ENCODE results near the gene ZNF507.

The ZNF507 gene

DNA sequence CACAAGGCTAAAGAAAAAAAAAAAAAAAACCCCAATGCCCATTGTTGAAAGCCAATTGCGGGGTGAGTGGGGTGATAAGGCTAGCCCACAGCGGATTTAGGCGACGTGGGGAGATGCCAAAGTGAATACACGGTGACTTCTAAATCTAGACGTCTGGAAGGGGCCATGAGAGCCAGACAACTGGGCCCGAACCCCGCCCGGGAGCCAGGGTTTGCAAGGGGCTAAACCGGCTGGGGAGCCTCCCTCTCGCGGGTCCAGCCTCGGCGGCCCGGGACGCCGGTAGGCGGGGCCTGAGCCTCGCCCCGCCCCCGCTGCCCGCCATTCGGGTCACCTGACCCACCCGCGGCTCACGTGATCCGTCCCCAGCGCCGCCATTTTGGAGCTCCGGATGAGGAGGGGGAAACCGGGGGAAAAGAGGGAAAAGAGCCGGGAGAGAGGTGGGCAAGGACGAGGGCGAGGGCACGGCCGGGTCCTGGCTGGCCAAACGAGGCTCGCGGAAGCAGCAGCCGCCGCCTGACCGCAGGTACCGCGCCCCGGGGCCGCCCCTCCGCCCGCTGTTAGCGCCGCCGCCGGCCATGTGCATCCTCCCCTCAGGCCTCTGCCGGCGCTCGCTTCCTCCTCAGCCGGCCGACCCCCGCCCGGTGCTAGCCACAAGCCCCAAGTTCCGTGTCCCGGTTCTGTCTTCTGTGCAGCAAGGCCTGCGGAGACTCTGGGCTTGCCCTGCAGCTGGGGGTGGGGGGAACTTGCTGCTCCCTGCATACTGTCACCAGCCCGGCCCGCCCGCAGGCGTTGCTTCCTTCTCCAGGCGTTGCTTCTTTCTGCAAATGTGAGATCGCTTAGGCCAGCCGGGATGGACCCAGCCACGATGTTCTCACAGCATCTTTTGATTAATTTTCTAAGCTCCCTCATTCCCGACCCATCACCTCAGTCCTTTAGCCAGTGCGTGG, at the start of gene ZNF507:
ZNF507 (plus strand) TSS at position 350 of the 947 bp plus-strand sequence. CDS start 7,221 bp downstream, outside the sequence.
- Histone ChIP-seq H3K9me3 (no peaks in the 10 kb centered on the region), H3K27ac (peak within 1 kb of the TSS; percentile 75 to 92), H3K4me1 (peaks cover 0 to 43% (median 22%) of the 10 kb centered on the region in 4 donors), H3K27me3 (no peaks in the 10 kb centered on the region), H3K36me3 (peaks cover 0 to 9% (median 8%) of the 10 kb centered on the region in 3 donors), H3K4me3 (peak within 1 kb of the TSS; percentile 96 to 97)
- intact Hi-C loops (cut with DNase I; ENCODE audit: low total_unique reads), result loop anchor here (10.0 kb wide), 1 partner anchor 329 kb away; the partner anchor contains the start of genes ANKRD27 and RGS9BP
- peak; percentile 72 to 85 for DNase-seq
- TF ChIP-seq, protein P1, sequence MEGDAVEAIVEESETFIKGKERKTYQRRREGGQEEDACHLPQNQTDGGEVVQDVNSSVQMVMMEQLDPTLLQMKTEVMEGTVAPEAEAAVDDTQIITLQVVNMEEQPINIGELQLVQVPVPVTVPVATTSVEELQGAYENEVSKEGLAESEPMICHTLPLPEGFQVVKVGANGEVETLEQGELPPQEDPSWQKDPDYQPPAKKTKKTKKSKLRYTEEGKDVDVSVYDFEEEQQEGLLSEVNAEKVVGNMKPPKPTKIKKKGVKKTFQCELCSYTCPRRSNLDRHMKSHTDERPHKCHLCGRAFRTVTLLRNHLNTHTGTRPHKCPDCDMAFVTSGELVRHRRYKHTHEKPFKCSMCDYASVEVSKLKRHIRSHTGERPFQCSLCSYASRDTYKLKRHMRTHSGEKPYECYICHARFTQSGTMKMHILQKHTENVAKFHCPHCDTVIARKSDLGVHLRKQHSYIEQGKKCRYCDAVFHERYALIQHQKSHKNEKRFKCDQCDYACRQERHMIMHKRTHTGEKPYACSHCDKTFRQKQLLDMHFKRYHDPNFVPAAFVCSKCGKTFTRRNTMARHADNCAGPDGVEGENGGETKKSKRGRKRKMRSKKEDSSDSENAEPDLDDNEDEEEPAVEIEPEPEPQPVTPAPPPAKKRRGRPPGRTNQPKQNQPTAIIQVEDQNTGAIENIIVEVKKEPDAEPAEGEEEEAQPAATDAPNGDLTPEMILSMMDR (IDR thresholded peaks at IDR 0.05), result no peak

DNA sequence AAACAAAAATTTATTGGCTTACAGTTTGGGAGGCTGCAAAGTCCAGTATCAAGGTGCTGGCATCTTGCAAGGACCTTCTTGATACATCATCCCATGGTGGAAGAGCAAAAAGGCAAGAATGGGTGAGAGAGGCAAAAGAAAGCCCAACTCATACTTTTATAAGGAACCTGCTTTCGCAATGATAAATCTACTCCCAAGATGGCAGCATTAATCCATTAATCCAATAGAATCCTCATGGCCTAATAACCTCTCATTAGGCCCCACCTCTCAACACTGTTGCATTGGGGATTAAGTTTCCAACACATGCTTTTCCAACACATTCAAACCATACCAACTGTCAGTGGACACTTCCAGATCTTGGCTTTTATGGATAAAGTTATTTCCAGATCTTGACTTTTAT, 48.7 kb upstream of the ZNF507 start:
- TF ChIP-seq, protein P1 (IDR thresholded peaks at IDR 0.05), result no peak
- Histone ChIP-seq H3K4me1 (no peaks in the 10 kb centered on the region), H3K9me3 (peaks cover 0 to 7% (median 0%) of the 10 kb centered on the region in 3 donors), H3K4me3 (no peak overlapping the region), H3K27me3 (no peaks in the 10 kb centered on the region), H3K36me3 (no peaks in the 10 kb centered on the region), H3K27ac (no peak overlapping the region)
- intact Hi-C loops (cut with DNase I; ENCODE audit: low total_unique reads), result no loop called here
- no peak for DNase-seq

DNA sequence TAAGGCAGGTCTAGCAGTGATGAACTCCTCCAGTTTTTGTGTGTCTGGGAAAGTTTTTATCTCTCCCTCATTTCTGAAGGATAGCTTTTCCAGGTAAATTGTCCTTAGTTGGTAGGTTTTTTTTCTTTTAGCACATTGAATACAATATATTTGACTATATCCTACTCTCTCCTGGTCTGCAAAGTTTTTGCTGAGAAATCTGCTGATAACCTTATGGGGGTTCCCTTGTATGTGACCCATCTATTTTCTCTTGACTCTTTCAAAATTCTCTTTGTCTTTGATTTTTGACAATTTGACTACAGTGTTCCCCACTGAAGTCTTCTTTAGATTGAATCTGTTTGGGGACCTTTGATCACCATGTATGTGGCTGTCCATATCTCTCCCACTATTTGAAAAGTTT, 42.6 kb upstream of the ZNF507 start:
- no peak overlapping the region for H3K4me3 ChIP-seq
- no peaks in the 10 kb centered on the region for H3K4me1 ChIP-seq
- H3K9me3 ChIP-seq, result peaks cover 0 to 16% (median 16%) of the 10 kb centered on the region in 3 donors
- intact Hi-C loops (cut with DNase I; ENCODE audit: low total_unique reads), result no loop called here
- H3K27ac ChIP-seq, result no peak overlapping the region
- TF ChIP-seq, protein P1 (IDR thresholded peaks at IDR 0.05), result no peak
- peaks cover 0 to 4% of the 10 kb centered on the region in 2 donors for H3K27me3 ChIP-seq
- no peaks in the 10 kb centered on the region for H3K36me3 ChIP-seq
- DNase-seq, result no peak

DNA sequence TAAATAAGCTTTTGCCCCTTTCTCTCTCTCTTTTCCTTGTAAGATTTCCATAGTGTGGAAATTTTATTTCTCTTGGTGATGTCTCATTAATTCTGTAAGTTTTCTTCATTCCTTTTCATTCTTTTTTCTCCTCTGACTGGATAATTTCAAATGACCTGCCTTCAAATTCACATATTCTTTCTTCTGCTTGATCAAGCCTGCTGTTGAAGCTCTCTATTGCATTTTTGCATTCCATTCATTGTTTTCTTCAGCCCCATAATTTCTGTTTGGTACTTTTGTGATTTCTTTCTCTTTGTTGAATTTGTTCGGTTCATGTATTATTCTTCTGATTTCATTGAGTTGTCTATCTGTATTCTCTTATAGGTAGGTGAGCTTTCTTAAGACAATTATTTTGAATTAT, 42.2 kb upstream of the ZNF507 start:
- H3K9me3 ChIP-seq, result peaks cover 0 to 16% (median 16%) of the 10 kb centered on the region in 3 donors
- TF ChIP-seq, protein P1 (IDR thresholded peaks at IDR 0.05), result no peak
- H3K36me3 ChIP-seq, result no peaks in the 10 kb centered on the region
- H3K27me3 ChIP-seq, result peaks cover 0 to 5% of the 10 kb centered on the region in 2 donors
- H3K4me1 ChIP-seq, result no peaks in the 10 kb centered on the region
- no peak overlapping the region for H3K4me3 ChIP-seq
- intact Hi-C loops (cut with DNase I; ENCODE audit: low total_unique reads), result no loop called here
- no peak for DNase-seq
- no peak overlapping the region for H3K27ac ChIP-seq

DNA sequence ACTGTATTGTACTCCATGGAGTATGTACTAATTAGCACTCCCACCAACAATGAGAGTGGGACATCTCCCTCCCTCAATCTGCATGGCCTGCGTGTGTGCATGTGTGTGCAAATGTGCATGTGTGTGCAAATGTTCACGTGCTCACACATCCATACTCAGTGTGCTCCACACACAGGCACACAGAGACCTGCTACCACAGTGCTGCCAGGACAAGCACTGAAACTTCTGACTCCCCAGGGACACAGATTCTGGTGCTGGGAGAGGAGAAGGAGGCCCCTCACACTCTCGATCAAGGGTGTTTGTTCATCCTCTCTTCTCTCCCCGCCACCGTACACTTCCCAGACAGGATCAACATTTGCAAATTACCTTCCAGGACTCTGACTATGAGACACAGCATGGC, 37.8 kb upstream of the ZNF507 start:
- H3K27me3 ChIP-seq, result peaks cover 0 to 31% of the 10 kb centered on the region in 2 donors
- intact Hi-C loops (cut with DNase I; ENCODE audit: low total_unique reads), result no loop called here
- TF ChIP-seq, protein P1 (IDR thresholded peaks at IDR 0.05), result no peak
- DNase-seq, result no peak
- no peaks in the 10 kb centered on the region for H3K36me3 ChIP-seq
- no peak overlapping the region for H3K4me3 ChIP-seq
- H3K9me3 ChIP-seq, result peaks cover 0 to 11% (median 6%) of the 10 kb centered on the region in 3 donors
- no peaks in the 10 kb centered on the region for H3K4me1 ChIP-seq
- no peak overlapping the region for H3K27ac ChIP-seq
